Measurements from ENCODE around the gene RPL12.
"Not testable (repeated sequence)": the region's sequence is repeated elsewhere in the genome, so short reads cannot be mapped to it uniquely, and the experiment has no call there.

RPL12 gene

DNA sequence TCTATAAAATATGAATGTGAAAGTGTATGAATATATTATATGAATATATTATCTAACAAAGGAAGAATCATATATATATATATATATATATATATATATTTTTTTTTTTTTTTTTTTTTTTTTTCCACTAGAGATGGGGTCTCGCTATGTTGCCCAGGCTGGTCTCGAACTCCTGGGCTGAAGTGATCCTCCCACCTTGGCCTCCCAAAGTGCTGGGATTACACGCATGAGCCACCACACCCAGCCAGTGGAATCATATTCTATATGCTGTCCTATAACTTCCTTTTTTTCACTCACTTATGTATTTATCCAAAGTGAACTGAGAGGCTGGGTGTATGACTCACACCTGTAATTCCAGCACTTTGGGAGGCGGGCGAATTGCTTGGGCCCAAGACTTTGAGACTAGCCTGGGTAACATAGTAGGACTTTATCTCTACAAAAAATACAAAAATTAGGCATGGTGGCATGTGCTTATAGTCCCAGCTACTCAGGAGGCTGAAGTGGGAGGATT lies 15.3 kb upstream of the RPL12 start:
- not testable (repeated sequence) for DNase-seq

GRCh38 chr9:127463911-127464310 lies 12.7 kb upstream of the RPL12 start:
- no peak for DNase-seq

- DNase-seq: no peak
Measured at GRCh38 chr9:127463382-127463781, 12.2 kb upstream of the RPL12 start.

DNA sequence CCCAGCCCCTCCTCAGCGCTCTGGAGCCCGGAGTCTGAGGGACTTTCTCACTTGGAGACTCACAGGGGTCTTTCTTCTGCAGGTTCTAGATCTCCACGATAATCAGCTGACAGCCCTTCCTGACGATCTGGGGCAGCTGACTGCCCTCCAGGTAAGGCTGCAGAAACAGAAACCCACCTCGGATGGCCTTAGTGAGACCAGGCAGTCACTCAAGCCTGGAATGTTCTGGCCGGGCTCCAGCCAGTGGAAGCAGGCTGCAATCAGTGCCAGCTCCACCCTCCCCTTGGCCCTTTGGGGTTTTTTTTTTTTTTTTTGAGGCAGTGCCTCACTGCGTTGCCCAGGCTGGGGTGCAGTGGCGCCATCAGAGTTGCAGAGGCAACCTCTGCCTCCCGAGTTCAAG lies 7.7 kb upstream of the RPL12 start:
- DNase-seq: no peak

GRCh38 chr9:127457191-127457878 lies 6.1 kb upstream of the RPL12 start:
- no peak for DNase-seq

- DNase-seq: no peak
Measured at GRCh38 chr9:127455324-127455992, 4.3 kb upstream of the RPL12 start.

DNA sequence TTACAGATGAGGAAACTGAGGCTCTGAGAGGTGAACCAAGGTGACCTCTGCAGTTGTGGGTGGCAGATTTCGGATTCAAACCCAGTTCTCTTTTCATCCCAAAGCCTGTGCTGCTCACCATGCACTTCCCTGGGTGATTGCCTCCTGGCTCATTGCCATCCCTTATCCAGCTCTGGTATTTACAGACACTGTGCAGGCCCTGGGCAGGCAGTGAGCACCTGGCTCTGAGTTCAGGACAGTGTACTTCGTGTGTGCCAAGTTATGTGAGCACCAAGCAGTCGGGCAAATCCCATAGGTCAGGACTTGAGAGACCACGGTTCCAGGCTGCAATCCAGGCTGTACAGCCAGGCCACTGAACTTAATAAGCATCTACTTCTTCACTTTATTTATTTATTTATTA lies 1.5 kb upstream of the RPL12 start:
- no peak for DNase-seq

- DNase-seq: peak; percentile 15
Measured at GRCh38 chr9:127451858-127452656, 851 bp upstream of the RPL12 start.

DNA sequence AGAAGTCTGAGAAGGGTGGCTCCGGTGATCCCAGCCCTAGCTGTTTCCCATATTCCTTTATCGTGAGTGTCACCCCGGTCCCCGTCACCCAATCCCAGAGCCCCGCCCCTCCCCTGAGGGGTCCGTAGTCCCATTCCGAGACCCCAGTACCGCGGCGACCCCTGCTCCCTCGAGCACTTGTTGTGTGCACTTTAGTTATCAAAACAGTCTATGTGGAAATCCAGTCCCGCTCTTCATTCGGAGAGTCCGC lies 327 bp upstream of the RPL12 start:
- no peak for DNase-seq

DNA sequence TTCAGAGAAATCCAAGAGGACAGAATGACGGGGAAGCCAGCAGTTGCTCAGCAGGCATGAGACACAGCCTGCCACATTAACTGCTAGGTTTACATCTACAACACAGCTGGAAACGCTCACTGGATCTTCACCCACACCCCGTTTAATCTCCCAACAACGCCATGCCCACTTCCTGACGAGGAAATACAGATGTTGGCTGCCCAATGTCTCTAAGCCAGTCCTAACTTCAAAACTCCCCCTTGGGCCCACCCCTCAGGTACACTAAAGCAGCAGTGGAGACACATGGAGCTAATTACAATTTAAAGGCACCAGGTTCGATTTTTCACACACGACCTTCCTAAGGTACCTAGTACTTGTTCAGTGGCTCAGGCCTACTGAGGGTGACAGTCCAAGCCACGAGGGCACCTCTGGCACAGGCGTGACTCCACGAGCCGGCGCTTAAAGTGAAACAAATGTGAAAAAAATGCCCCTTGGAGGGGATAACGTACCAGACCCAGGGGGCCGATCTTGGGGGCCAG lies 904 bp downstream of the RPL12 start:
- DNase-seq: no peak

DNA sequence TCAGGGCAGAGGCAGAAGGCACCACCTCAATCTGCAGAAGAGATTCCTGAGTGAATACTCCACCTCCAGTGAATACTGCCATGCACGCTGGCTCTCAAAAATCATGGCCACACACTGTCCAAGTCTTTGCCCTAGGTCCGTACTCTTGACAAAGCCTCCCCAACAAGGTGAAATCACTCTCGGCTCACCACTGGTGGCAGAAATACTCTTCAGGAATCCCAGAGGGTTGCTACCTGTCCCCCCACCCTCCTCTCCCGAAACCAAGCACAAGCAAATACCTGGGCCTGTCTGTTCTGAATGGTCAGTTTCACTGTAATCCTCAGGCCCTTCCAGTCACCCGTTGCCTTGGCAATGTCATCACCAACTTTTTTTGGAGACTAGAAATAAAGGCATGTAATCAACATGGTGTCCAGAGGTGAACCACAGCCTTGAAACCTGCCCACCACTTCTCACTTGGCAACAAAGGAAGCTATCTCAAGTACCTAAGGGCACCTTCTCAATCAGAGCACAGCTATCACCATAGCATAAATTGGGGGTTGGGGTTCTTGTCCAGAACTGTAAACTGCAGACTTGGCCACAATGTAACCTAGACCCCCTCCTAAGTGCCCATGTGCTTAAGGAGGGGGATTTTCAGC lies 1.8 kb downstream of the RPL12 start:
- DNase-seq: no peak

- DNase-seq: no peak
Measured at GRCh38 chr9:127448112-127448805, 2.9 kb downstream of the RPL12 start.

- DNase-seq: no peak
Measured at GRCh38 chr9:127447416-127448111, 3.6 kb downstream of the RPL12 start.

DNA sequence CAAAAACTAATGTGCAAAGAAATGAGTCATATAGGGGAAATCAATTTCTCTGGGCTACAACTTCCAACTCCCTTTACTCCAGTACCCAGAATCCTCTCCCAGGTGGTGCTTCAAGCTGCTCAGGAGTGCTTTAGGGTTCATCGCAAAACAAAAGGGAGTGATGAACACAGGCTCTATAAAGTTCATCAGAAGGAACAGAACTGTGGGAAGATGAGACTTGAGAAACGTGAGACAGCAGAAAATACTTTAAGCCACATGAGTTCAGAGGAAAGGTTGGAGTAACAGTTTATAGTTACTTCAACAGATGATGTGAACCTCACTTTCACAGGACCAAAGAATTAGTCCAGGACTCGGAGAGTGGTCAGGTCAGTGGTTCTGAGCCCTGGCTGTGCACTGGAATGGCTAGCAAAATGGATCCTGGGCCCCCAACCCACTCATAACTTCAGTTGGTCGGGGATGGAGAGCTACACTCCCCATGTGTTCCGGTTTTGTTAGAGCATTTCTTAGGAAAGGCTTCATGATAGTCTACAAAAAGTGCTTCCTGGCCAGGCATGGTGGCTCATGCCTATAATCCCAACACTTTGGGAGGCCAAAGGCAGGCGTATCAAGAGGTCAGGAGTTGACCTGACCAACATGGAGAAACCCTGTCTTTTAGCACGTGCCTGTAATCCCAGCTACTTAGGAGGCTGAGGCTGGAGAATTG lies 4.3 kb downstream of the RPL12 start:
- no peak for DNase-seq

DNA sequence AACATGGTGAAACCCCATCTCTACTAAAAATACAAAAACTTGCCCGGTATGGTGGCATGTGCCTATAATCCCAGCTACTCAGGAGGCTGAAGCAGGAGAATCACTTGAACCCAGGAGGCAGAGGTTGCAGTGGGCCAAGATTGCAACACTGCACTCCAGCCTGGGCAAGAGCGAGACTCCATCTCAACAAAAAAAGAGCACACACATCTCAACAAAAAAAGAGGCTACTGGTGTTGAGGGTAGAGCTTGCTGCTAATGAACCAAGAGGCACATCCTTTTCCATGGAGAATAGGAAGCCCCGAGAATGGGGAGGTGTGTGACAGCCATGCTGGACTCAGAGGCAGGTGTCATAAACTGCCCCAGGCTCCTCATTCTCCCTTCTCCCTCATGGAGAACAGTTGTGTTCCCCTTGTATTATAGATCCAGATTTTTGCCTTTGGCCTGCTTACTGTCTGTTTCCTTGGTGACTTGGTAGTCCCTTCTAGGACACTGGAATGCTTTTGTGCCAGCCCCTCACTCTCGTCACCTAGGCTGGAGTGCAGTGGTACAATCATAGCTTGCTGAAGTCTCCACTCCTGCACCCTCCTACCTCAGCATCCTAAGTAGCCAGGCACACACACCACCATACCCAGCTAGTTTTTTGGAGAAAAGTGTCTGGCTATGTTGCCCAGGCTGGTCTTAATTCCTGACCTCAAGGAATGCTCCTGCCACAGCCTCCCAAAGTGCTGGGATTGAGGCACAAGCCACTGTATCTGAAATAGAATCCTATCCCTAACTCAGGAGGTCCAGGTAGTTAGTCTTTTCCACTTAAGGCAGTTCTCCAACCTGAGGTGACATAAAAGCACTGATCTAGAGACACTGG lies 5.1 kb downstream of the RPL12 start:
- no peak for DNase-seq

- DNase-seq: no peak
Measured at GRCh38 chr9:127444921-127445850, 6.0 kb downstream of the RPL12 start.

- no peak for DNase-seq
Measured at GRCh38 chr9:127444283-127444920, 6.8 kb downstream of the RPL12 start.

DNA sequence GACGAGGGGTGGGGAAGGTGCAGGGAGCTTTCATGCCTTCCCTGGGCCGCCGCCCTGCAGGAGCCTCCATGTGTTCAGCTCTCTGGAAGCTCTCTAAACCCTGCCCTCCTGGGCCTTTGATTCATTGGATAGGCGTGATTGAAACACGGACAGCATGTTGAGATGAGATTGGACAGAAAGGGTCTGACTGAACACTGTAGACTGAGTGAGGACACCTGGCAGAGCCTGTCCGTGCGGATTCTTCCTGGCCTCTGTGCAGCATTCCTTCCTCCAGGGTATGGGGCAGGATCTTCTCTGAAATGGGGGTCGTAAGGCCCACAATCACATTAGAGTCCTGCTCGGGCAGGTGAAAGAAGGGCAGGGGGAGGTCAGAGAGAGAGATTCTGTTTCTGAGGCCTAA lies 12.8 kb downstream of the RPL12 start:
- no peak for DNase-seq
